ENCODE data around the gene BLACAT1. TPM values are rescaled to one million over a fixed set of nuclear protein-coding genes. Genes with fewer than 3 reads are reported as not detected.

Gene BLACAT1
- total and polyA plus RNA-seq, 2 of the 8 experiments (the other 6 are each of a cell fraction or from before 2014, with no cell fraction given): 3.5 to 10.5 TPM

GRCh38 chr1:205491794-205492193 lies 35.9 kb upstream of the BLACAT1 start:
- Histone ChIP-seq H2AFZ (ENCODE audit: low read length) (no peak overlapping the region), H4K91ac (replicated peaks; ENCODE audit: insufficient read length, low read length) (peak overlapping the region; percentile 54), H3K9ac (replicated peaks in 1 of 4; ENCODE audit: extremely low read depth in 1 of 4, low read depth in 3 of 4, low read length in 3 of 4) (no peak overlapping the region), H3K18ac (ENCODE audit: extremely low read depth, low read length) (no peak overlapping the region), H2AK5ac (ENCODE audit: low read depth, low read length) (no peak overlapping the region), H3K4me2 (ENCODE audit: insufficient read depth in 1 of 2, low read depth in 2 of 2, low read length in 2 of 2) (peak overlapping the region in 1 of 2 experiments; percentile 24; a peak in 1 of 4 replicates), H3K23ac (ENCODE audit: insufficient read length) (no peak overlapping the region), H3K79me1 (ENCODE audit: low read depth, low read length) (no peaks in the 10 kb centered on the region), H3K56ac (replicated peaks; ENCODE audit: insufficient read length, low read depth, low read length) (no peak overlapping the region), H2BK15ac (ENCODE audit: low read length) (peak overlapping the region; percentile 46; the same call in 1 of the 2 replicates), H2BK5ac (ENCODE audit: low read depth, low read length) (no peak overlapping the region), H3K4ac (replicated peaks; ENCODE audit: insufficient read length, low read depth, low read length) (peak overlapping the region; percentile 13), H4K8ac (ENCODE audit: extremely low read depth, insufficient read depth, low read length) (no peak overlapping the region; the same call in 1 of the 2 replicates), H3K14ac (ENCODE audit: insufficient read length) (no peak overlapping the region), H4K20me1 (replicated peaks in 1 of 2; ENCODE audit: control insufficient read depth in 1 of 2, insufficient read depth in 2 of 2, low read length in 2 of 2) (no peaks in the 10 kb centered on the region), H3K4me1 (replicated peaks in 1 of 4; ENCODE audit: control insufficient read depth in 3 of 4, insufficient read depth in 4 of 4, low read length in 3 of 4) (peaks cover 10 to 23% (median 16%) of the 10 kb centered on the region in 4 experiments), H3K27ac (ENCODE audit: low read depth, low read length) (no peak overlapping the region), H2BK20ac (ENCODE audit: low read length) (no peak overlapping the region), H3K36me3 (ENCODE audit: control insufficient read depth in 2 of 4, insufficient read depth in 4 of 4, low read length in 3 of 4) (no peaks in the 10 kb centered on the region), H3K23me2 (ENCODE audit: low read depth, low read length) (no peaks in the 10 kb centered on the region), H2BK120ac (replicated peaks; ENCODE audit: low read depth, low read length) (no peak overlapping the region), H4K5ac (ENCODE audit: insufficient read length, low read depth, low read length) (no peak overlapping the region), H3K27me3 (replicated peaks in 1 of 4; ENCODE audit: control insufficient read depth in 3 of 4, extremely low read depth in 1 of 4, insufficient read depth in 3 of 4, low read length in 3 of 4) (no peaks in the 10 kb centered on the region), H3K79me2 (ENCODE audit: control insufficient read depth in 1 of 2, insufficient read depth in 2 of 2, low read length in 2 of 2) (no peaks in the 10 kb centered on the region), H3K9me3 (ENCODE audit: insufficient read depth in 2 of 2, low read depth in 1 of 2, low read length in 1 of 2) (no peaks in the 10 kb centered on the region), H2BK12ac (ENCODE audit: low read depth, low read length) (no peak overlapping the region), H3K4me3 (ENCODE audit: extremely low read depth in 1 of 4, insufficient read depth in 2 of 4, low read depth in 3 of 4, low read length in 4 of 4) (no peak overlapping the region)
- TF ChIP-seq CHD1 (IDR thresholded peaks at IDR 0.05; ENCODE audit: low read depth, low read length): no peak
- peak; percentile 73 for TF ChIP-seq SP1 (IDR thresholded peaks at IDR 0.05; ENCODE audit: low read depth, low read length)
- CTCF ChIA-PET (ENCODE audit: partially characterized antibody): interaction anchor here (1.1 to 47.3 kb wide), 11 partner anchors 8 to 218 kb away, joined by 3 to 1626 read pairs (median 10); partner anchors contain the start of genes BLACAT1, CDK18 and LEMD1
- WGBS, 2 experiments (ENCODE audit: extremely low coverage in 1 of 2, insufficient coverage in 1 of 2, insufficient read length in 1 of 2, insufficient replicate concordance in 2 of 2, low coverage in 1 of 2, low lambda C conversion rate in 2 of 2, missing lambda C conversion rate in 1 of 2): 66% methylated on average over 3 of the region's 4 CpGs; no CpG with 5 or more reads in 1 of the 2 experiments
- FAIRE-seq (no peak), DNase-seq (ENCODE audit: low read depth in 1 of 2, low spot score in 2 of 2) (no peak)
- POLR2A ChIA-PET (ENCODE audit: partially characterized antibody): interaction anchor here (0.8 to 6.1 kb wide), 6 partner anchors 10 to 32 kb away, joined by 3 to 22 read pairs (median 9); partner anchors contain the start of gene CDK18
